ENCODE measurements around the gene KATNB1.

DNA sequence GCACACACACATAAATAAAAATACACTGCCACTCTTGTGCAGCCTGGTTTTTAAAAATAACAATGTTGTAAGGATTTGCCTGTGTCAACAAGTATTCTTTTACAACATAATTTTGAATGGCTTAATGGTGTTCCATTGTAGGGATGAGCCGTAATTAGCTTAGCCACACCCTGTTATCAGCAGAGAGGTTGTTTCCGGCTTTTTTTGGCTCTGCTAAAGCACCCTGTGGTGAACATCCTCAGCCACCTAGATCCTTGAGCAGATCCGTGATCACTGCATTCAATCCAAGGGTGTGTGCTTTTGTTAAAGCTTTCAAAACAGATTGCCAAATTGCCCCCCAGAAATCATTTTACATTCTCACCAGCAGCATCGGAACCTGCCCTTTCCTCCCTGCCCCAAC is 7.0 kb downstream of the KATNB1 start:
- TF ChIP-seq, protein P1, sequence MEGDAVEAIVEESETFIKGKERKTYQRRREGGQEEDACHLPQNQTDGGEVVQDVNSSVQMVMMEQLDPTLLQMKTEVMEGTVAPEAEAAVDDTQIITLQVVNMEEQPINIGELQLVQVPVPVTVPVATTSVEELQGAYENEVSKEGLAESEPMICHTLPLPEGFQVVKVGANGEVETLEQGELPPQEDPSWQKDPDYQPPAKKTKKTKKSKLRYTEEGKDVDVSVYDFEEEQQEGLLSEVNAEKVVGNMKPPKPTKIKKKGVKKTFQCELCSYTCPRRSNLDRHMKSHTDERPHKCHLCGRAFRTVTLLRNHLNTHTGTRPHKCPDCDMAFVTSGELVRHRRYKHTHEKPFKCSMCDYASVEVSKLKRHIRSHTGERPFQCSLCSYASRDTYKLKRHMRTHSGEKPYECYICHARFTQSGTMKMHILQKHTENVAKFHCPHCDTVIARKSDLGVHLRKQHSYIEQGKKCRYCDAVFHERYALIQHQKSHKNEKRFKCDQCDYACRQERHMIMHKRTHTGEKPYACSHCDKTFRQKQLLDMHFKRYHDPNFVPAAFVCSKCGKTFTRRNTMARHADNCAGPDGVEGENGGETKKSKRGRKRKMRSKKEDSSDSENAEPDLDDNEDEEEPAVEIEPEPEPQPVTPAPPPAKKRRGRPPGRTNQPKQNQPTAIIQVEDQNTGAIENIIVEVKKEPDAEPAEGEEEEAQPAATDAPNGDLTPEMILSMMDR (IDR thresholded peaks at IDR 0.05): no peak
- TF ChIP-seq POLR2A (IDR thresholded peaks at IDR 0.05): no peak

Data from right lobe of liver (tissue), 4 donors.